SK-N-SH (cell line): Measurements from ENCODE around the gene PFAS. TPM values are rescaled to one million over a fixed set of nuclear protein-coding genes. Genes with fewer than 3 reads are reported as not detected.

Experiments
- CTCF ChIA-PET: fragments of 300-600, 350-600 bp; formaldehyde crosslinking; extraction: SDS; loops from one replicate; lab custom pipeline; 2021; lab: Yijun Ruan, JAX
- POLR2A ChIA-PET: fragments of 350-600 bp; sonication (Branson Sonifier 250); formaldehyde crosslinking; extraction: SDS; loops from one replicate; lab custom pipeline; 2020; ENCODE audit warnings: antibody characterized with exemption, inconsistent platforms; lab: Yijun Ruan, JAX
- DNase-seq: peaks from one replicate; pipeline ENCODE4 v3.0.0; 2012
- H2AFZ ChIP-seq: fragments of 200-600 bp; sonication (generic); 2 replicates; pipeline ENCODE4 v1.8.1; 2016; ENCODE audit warnings: antibody characterized with exemption, mild to moderate bottlenecking, low read depth
- H3F3A ChIP-seq: fragments of 200-600 bp; sonication (generic); replicated peaks from 2 replicates; pipeline ENCODE3; 2016; ENCODE audit warnings: antibody characterized with exemption, mild to moderate bottlenecking; ENCODE audit not compliant: insufficient read depth
- H3K27ac ChIP-seq, 2 experiments: fragments of 200-500 bp in 1 of 2; fragments of 200-600 bp in 1 of 2; sonication (Bioruptor generic) in 1 of 2; sonication (generic), shearing (Covaris generic) in 1 of 2; 2 replicates each; pipeline versions ENCODE4 v1.5.1 to v1.6.1; 2014 to 2016; ENCODE audit warnings: low read depth in 2 of 2, inconsistent platforms in 1 of 2, low read length in 1 of 2, mild to moderate bottlenecking in 1 of 2, mixed read lengths in 1 of 2
- H3K27me3 ChIP-seq: fragments of 200-600 bp; sonication (generic), shearing (Covaris generic); 2 replicates; pipeline ENCODE4 v1.6.1; 2016; ENCODE audit warnings: mixed run types; ENCODE audit not compliant: insufficient read depth
- H3K36me3 ChIP-seq, 2 experiments: fragments of 200-500 bp in 1 of 2; fragments of 200-600 bp in 1 of 2; sonication (Bioruptor generic) in 1 of 2; sonication (generic) in 1 of 2; replicated peaks in 1 of 2; 2 replicates each; pipeline versions ENCODE3 to v1.5.1; 2014 to 2016; ENCODE audit warnings: low read length in 1 of 2, mild to moderate bottlenecking in 1 of 2; ENCODE audit not compliant: insufficient read depth in 2 of 2, control insufficient read depth in 1 of 2
- H3K4me1 ChIP-seq, 2 experiments: fragments of 200-500 bp in 1 of 2; fragments of 200-600 bp in 1 of 2; sonication (Bioruptor generic) in 1 of 2; sonication (generic), shearing (Covaris generic) in 1 of 2; 2 replicates each; pipeline versions ENCODE4 v1.5.1 to v1.6.1; 2014 to 2016; ENCODE audit warnings: low read depth in 1 of 2, low read length in 1 of 2, mixed run types in 1 of 2; ENCODE audit not compliant: insufficient read depth in 2 of 2, control insufficient read depth in 1 of 2
- H3K4me2 ChIP-seq: fragments of 200-600 bp; sonication (generic), shearing (Covaris generic); 2 replicates; pipeline ENCODE4 v1.6.1; 2017; ENCODE audit warnings: mixed run types
- H3K4me3 ChIP-seq, 2 experiments: fragments of 200-500 bp in 1 of 2; fragments of 200-600 bp in 1 of 2; sonication (Bioruptor generic) in 1 of 2; sonication (generic), shearing (Covaris generic) in 1 of 2; 2 replicates each; pipeline versions ENCODE4 v1.5.1 to v1.8.1; 2014 to 2016; ENCODE audit warnings: low read depth in 2 of 2, inconsistent platforms in 1 of 2, low read length in 1 of 2, mild to moderate bottlenecking in 1 of 2, mixed read lengths in 1 of 2, moderate library complexity in 1 of 2
- H3K79me2 ChIP-seq: fragments of 200-600 bp; sonication (generic); 2 replicates; pipeline ENCODE4 v1.8.1; 2017; ENCODE audit warnings: mild to moderate bottlenecking; ENCODE audit not compliant: insufficient read depth
- H3K9ac ChIP-seq: fragments of 200-600 bp; sonication (generic); 2 replicates; pipeline ENCODE4 v1.6.1; 2017; ENCODE audit warnings: mixed run types
- H3K9me2 ChIP-seq: fragments of 200-600 bp; sonication (generic); 2 replicates; pipeline ENCODE4 v1.6.1; 2017; ENCODE audit warnings: mixed run types
- H3K9me3 ChIP-seq: fragments of 200-600 bp; sonication (generic); 2 replicates; pipeline ENCODE4 v1.6.1; 2017; ENCODE audit warnings: mixed run types, mild to moderate bottlenecking, moderate library complexity
- H4K20me1 ChIP-seq: fragments of 200-600 bp; sonication (generic); 2 replicates; pipeline ENCODE4 v1.6.1; 2017; ENCODE audit warnings: mild to moderate bottlenecking, mixed run types; ENCODE audit not compliant: insufficient read depth
- CHD2 ChIP-seq: fragments of 150-350 bp; IDR thresholded peaks from 2 replicates; pipeline ENCODE4 v1.6.1; 2018; ENCODE audit warnings: low read length; ENCODE audit not compliant: partially characterized antibody
- EZH2phosphoT487 ChIP-seq: fragments of 200-600 bp; sonication (generic); IDR thresholded peaks from 2 replicates; pipeline ENCODE4 v1.6.1; 2017; ENCODE audit warnings: low read depth, mixed run types, mild to moderate bottlenecking, antibody characterized with exemption, moderate library complexity, borderline replicate concordance
- FOXJ3 ChIP-seq: sonication (generic); formaldehyde crosslinking; IDR thresholded peaks from 2 replicates; pipeline ENCODE4 v1.5.1; 2020; ENCODE audit warnings: mild to moderate bottlenecking, missing genetic modification reagents
- MEF2A ChIP-seq: IDR thresholded peaks from 2 replicates; pipeline ENCODE4 v1.4.0; 2012; ENCODE audit warnings: low read depth, borderline replicate concordance
- MXI1 ChIP-seq: IDR thresholded peaks from 2 replicates; pipeline ENCODE4 v1.6.1; 2012; ENCODE audit warnings: mild to moderate bottlenecking, low read depth, low read length, improper control_type of control experiment
- POLR2AphosphoS5 ChIP-seq: IDR thresholded peaks from 2 replicates; pipeline ENCODE4 v1.6.1; 2012; ENCODE audit warnings: low read depth, low read length
- RAD21 ChIP-seq: IDR thresholded peaks from 2 replicates; pipeline ENCODE4 v1.6.1; 2012; ENCODE audit warnings: mild to moderate bottlenecking, low read length
- RXRA ChIP-seq: IDR thresholded peaks from 2 replicates; pipeline ENCODE4 v1.4.0; 2012; ENCODE audit warnings: low read depth, mild to moderate bottlenecking, borderline replicate concordance
- SIN3A ChIP-seq: IDR thresholded peaks from 2 replicates; pipeline ENCODE4 v1.6.1; 2012; ENCODE audit warnings: low read depth, mild to moderate bottlenecking, low read length, moderate library complexity, borderline replicate concordance
- SMC3 ChIP-seq: IDR thresholded peaks from 2 replicates; pipeline ENCODE4 v1.6.1; 2012; ENCODE audit warnings: low read depth, low read length, improper control_type of control experiment
- TAF1 ChIP-seq: IDR thresholded peaks from 2 replicates; pipeline ENCODE4 v1.6.1; 2012; ENCODE audit warnings: low read depth, mild to moderate bottlenecking, low read length, moderate library complexity, borderline replicate concordance
- TCF12 ChIP-seq: IDR thresholded peaks from 2 replicates; pipeline ENCODE4 v1.4.0; 2012
- TEAD4 ChIP-seq: IDR thresholded peaks from 2 replicates; pipeline ENCODE4 v1.4.0; 2012; ENCODE audit warnings: mild to moderate bottlenecking, borderline replicate concordance; ENCODE audit not compliant: insufficient read depth
- WGBS: methylation state at CpG from one replicate; pipeline ENCODE4 v1.1.6; 2017; ENCODE audit warnings: low lambda C conversion rate; 5-methylcytosine and 5-hydroxymethylcytosine counted together
- polyA plus RNA-seq, 3 experiments: library from polyadenylated mRNA; depleted of rRNA; stranded (reverse); fragments of >200 nt; gene quantifications; 2 replicates each; pipeline ENCODE4 v1.2.3, GENCODE V29; 2012
- TF ChIP-seq, protein P1 (sequence below): IDR thresholded peaks from 2 replicates; pipeline ENCODE4 v1.6.1; 2012; ENCODE audit warnings: mild to moderate bottlenecking, low read depth, low read length, moderate library complexity
- TF ChIP-seq, protein P2 (sequence below): fragments of 150-350 bp; IDR thresholded peaks from 2 replicates; pipeline ENCODE4 v1.6.1; 2017; ENCODE audit warnings: antibody characterized with exemption, low read length, low read depth, borderline replicate concordance
- TF ChIP-seq, protein P3 (sequence below): fragments of 200-600 bp; sonication (generic); IDR thresholded peaks from 2 replicates; pipeline ENCODE4 v1.6.1; 2017; ENCODE audit warnings: antibody characterized with exemption, mild to moderate bottlenecking, moderate library complexity

Gene PFAS
- polyA plus RNA-seq, 1 of the 3 experiments (the other 2 are of a cell fraction) = 22.4 TPM

GRCh38 chr17:8220783-8221662 lies 28.1 kb upstream of the PFAS start (continued):
- TF ChIP-seq, protein P1, sequence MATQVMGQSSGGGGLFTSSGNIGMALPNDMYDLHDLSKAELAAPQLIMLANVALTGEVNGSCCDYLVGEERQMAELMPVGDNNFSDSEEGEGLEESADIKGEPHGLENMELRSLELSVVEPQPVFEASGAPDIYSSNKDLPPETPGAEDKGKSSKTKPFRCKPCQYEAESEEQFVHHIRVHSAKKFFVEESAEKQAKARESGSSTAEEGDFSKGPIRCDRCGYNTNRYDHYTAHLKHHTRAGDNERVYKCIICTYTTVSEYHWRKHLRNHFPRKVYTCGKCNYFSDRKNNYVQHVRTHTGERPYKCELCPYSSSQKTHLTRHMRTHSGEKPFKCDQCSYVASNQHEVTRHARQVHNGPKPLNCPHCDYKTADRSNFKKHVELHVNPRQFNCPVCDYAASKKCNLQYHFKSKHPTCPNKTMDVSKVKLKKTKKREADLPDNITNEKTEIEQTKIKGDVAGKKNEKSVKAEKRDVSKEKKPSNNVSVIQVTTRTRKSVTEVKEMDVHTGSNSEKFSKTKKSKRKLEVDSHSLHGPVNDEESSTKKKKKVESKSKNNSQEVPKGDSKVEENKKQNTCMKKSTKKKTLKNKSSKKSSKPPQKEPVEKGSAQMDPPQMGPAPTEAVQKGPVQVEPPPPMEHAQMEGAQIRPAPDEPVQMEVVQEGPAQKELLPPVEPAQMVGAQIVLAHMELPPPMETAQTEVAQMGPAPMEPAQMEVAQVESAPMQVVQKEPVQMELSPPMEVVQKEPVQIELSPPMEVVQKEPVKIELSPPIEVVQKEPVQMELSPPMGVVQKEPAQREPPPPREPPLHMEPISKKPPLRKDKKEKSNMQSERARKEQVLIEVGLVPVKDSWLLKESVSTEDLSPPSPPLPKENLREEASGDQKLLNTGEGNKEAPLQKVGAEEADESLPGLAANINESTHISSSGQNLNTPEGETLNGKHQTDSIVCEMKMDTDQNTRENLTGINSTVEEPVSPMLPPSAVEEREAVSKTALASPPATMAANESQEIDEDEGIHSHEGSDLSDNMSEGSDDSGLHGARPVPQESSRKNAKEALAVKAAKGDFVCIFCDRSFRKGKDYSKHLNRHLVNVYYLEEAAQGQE = peak; percentile 49
- TF ChIP-seq FOXJ3 = peak; percentile 70; the same call in 1 of the 2 replicates
- TF ChIP-seq RXRA = peak; percentile 49; the same call in 1 of the 2 replicates
- no peak for TF ChIP-seq RAD21
- no peak for TF ChIP-seq TCF12
- TF ChIP-seq POLR2AphosphoS5 = peak; percentile 4; the same call in 1 of the 2 replicates
- TF ChIP-seq, protein P2, sequence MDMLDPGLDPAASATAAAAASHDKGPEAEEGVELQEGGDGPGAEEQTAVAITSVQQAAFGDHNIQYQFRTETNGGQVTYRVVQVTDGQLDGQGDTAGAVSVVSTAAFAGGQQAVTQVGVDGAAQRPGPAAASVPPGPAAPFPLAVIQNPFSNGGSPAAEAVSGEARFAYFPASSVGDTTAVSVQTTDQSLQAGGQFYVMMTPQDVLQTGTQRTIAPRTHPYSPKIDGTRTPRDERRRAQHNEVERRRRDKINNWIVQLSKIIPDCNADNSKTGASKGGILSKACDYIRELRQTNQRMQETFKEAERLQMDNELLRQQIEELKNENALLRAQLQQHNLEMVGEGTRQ = no peak
- peak; percentile 67 for TF ChIP-seq CHD2
- TF ChIP-seq SMC3 = no peak
- TF ChIP-seq EZH2phosphoT487 = no peak
- peak; percentile 74 for TF ChIP-seq TAF1

- ChIA-PET POLR2A (interaction anchor here (0.9 to 2.8 kb wide), 10 partner anchors 10 to 102 kb away, joined by 3 to 14 read pairs (median 6); partner anchors contain the start of genes BORCS6, CTC1 and RANGRF), CTCF (interaction anchor here (1.0 to 6.5 kb wide), 13 partner anchors 9 to 1199 kb away, joined by 3 to 55 read pairs (median 5); partner anchors contain the start of genes ALOXE3, BORCS6, HES7 and KRABD2)
- H3K79me2 ChIP-seq = no peaks in the 10 kb centered on the region
- DNase-seq = peak; percentile 60
- H3K36me3 ChIP-seq = no peaks in the 10 kb centered on the region
- peak overlapping the region; percentile 89 for H2AFZ ChIP-seq
- H3K9me2 ChIP-seq = no peaks in the 10 kb centered on the region
- peak overlapping the region; percentile 92 to 95 for H3K27ac ChIP-seq
- H3K27me3 ChIP-seq = no peaks in the 10 kb centered on the region
- WGBS = under 1% methylated on average over 39 of the region's 40 CpGs
- H3K4me1 ChIP-seq = peaks cover 8 to 13% of the 10 kb centered on the region in 2 experiments; a peak in 2 of 4 replicates
- H3F3A ChIP-seq = peaks cover 51% of the 10 kb centered on the region
- H3K4me3 ChIP-seq = peak overlapping the region; percentile 83 to 86
- peak overlapping the region; percentile 89 for H3K9ac ChIP-seq
- H3K9me3 ChIP-seq = no peaks in the 10 kb centered on the region
- 0 out of 2 replicates have a peak, but pooled peaks cover 4% of the 10 kb centered on the region for H4K20me1 ChIP-seq
- peak overlapping the region; percentile 98 for H3K4me2 ChIP-seq
- peak; percentile 88 for TF ChIP-seq TEAD4
- TF ChIP-seq MXI1 = peak; percentile 20; the same call in 1 of the 2 replicates
- no peak for TF ChIP-seq MEF2A
- peak; percentile 48 for TF ChIP-seq CHD2
- TF ChIP-seq, protein P1 = peak; percentile 56; the same call in 1 of the 2 replicates
- TF ChIP-seq SIN3A = 0 out of 2 replicates have a peak, but pooled peaks have one; percentile 12
- TF ChIP-seq EZH2phosphoT487 = no peak
- TF ChIP-seq, protein P3, sequence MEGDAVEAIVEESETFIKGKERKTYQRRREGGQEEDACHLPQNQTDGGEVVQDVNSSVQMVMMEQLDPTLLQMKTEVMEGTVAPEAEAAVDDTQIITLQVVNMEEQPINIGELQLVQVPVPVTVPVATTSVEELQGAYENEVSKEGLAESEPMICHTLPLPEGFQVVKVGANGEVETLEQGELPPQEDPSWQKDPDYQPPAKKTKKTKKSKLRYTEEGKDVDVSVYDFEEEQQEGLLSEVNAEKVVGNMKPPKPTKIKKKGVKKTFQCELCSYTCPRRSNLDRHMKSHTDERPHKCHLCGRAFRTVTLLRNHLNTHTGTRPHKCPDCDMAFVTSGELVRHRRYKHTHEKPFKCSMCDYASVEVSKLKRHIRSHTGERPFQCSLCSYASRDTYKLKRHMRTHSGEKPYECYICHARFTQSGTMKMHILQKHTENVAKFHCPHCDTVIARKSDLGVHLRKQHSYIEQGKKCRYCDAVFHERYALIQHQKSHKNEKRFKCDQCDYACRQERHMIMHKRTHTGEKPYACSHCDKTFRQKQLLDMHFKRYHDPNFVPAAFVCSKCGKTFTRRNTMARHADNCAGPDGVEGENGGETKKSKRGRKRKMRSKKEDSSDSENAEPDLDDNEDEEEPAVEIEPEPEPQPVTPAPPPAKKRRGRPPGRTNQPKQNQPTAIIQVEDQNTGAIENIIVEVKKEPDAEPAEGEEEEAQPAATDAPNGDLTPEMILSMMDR = no peak
- peak; percentile 50; the same call in 1 of the 2 replicates for TF ChIP-seq RXRA
Measured at GRCh38 chr17:8221663-8222379, 27.3 kb upstream of the PFAS start.
